Measurements from ENCODE around the gene ZBTB2. TPM values are rescaled to one million over a fixed set of nuclear protein-coding genes. Genes with fewer than 3 reads are reported as not detected.

ZBTB2 gene
- total and polyA plus RNA-seq, 11 donors = 3.2 to 8.2 (median 5.0) TPM

GRCh38 chr6:151432651-151433050, 41.3 kb upstream of the ZBTB2 start:
- peaks cover 0 to 16% (median 7%) of the 10 kb centered on the region in 12 donors for H3K4me1 ChIP-seq
- no peaks in the 10 kb centered on the region for H3K9me3 ChIP-seq
- ATAC-seq (no peak), DNase-seq (no peak)
- no peak overlapping the region for H3K4me3 ChIP-seq
- 83 to 88% (median 85%) methylated on average over 4 of the region's 4 CpGs for WGBS, 4 donors
- no peak overlapping the region for H3K27ac ChIP-seq
- H3K27me3 ChIP-seq = no peaks in the 10 kb centered on the region
- intact Hi-C loops (cut with DNase I) = no loop called here
- TF ChIP-seq POLR2A (IDR thresholded peaks at IDR 0.05) = no peak
- TF ChIP-seq CTCF (IDR thresholded peaks at IDR 0.05) = no peak
- peaks cover 0 to 63% (median 56%) of the 10 kb centered on the region in 9 donors for H3K36me3 ChIP-seq

- DNase-seq = no peak
- TF ChIP-seq POLR2A (IDR thresholded peaks at IDR 0.05) (no peak), CTCF (IDR thresholded peaks at IDR 0.05) (no peak)
- H3K27me3 ChIP-seq = no peaks in the 10 kb centered on the region
- WGBS, 4 donors = 91 to 94% (median 92%) methylated on average over 3 of the region's 3 CpGs
- H3K4me3 ChIP-seq = no peak overlapping the region
- intact Hi-C loops (cut with DNase I) = no loop called here
- H3K9me3 ChIP-seq = no peaks in the 10 kb centered on the region
- peaks cover 0 to 76% (median 68%) of the 10 kb centered on the region in 9 donors for H3K36me3 ChIP-seq
- peaks cover 0 to 3% (median 0%) of the 10 kb centered on the region in 12 donors for H3K4me1 ChIP-seq
- ATAC-seq = no peak
- H3K27ac ChIP-seq = no peak overlapping the region
Observed at GRCh38 chr6:151431337-151431736, 40.0 kb upstream of the ZBTB2 start.

GRCh38 chr6:151430886-151431285, 39.5 kb upstream of the ZBTB2 start:
- TF ChIP-seq POLR2A (IDR thresholded peaks at IDR 0.05) = no peak
- no peak for TF ChIP-seq CTCF (IDR thresholded peaks at IDR 0.05)
- WGBS, 4 donors = 90 to 93% (median 92%) methylated on average over 3 of the region's 3 CpGs
- Histone ChIP-seq H3K4me1 (no peaks in the 10 kb centered on the region), H3K4me3 (no peak overlapping the region), H3K9me3 (no peaks in the 10 kb centered on the region), H3K27ac (no peak overlapping the region), H3K27me3 (no peaks in the 10 kb centered on the region), H3K36me3 (peaks cover 0 to 80% (median 73%) of the 10 kb centered on the region in 9 donors)
- ATAC-seq (no peak), DNase-seq (no peak)
- intact Hi-C loops (cut with DNase I) = no loop called here

- TF ChIP-seq POLR2A (IDR thresholded peaks at IDR 0.05) (no peak), CTCF (IDR thresholded peaks at IDR 0.05) (no peak)
- no peak for ATAC-seq
- WGBS, 4 donors = 80 to 97% (median 94%) methylated on average over 4 of the region's 4 CpGs
- Histone ChIP-seq H3K27ac (no peak overlapping the region), H3K9me3 (no peaks in the 10 kb centered on the region), H3K4me3 (no peak overlapping the region), H3K36me3 (peaks cover 0 to 97% (median 86%) of the 10 kb centered on the region in 9 donors), H3K27me3 (no peaks in the 10 kb centered on the region), H3K4me1 (no peaks in the 10 kb centered on the region)
- intact Hi-C loops (cut with DNase I) = no loop called here
- DNase-seq = no peak
Observed at GRCh38 chr6:151428093-151428735, 36.9 kb upstream of the ZBTB2 start.

Measured in heart left ventricle (tissue), 16 donors.